Right cardiac atrium (tissue), 5 donors: ENCODE results near the gene B4GALNT4. TPM values are rescaled to one million over a fixed set of nuclear protein-coding genes. Genes with fewer than 3 reads are reported as not detected.
"Not testable (repeated sequence)": the region's sequence is repeated elsewhere in the genome, so short reads cannot be mapped to it uniquely, and the experiment has no call there.

Experiments
- ATAC-seq, 2 donors: fragments of 200-7000 bp; cut with Tn5 transposase; one replicate each; pipeline versions ENCODE4 v1.8.0 to v1.9.1; 2020; ENCODE audit warnings: moderate library complexity in 2 of 2, mild to moderate bottlenecking in 1 of 2
- DNase-seq, 3 donors: peaks; one replicate each; pipeline ENCODE4 v3.0.0-alpha.2; 2020
- H3K27ac ChIP-seq: one replicate; pipeline ENCODE4 v1.5.1; 2013; ENCODE audit warnings: mild to moderate bottlenecking, low read length, control low read depth, moderate library complexity
- H3K27me3 ChIP-seq: one replicate; pipeline ENCODE4 v1.6.1; 2013; ENCODE audit not compliant: control insufficient read depth, insufficient read depth
- H3K4me1 ChIP-seq: one replicate; pipeline ENCODE4 v1.6.1; 2013; ENCODE audit warnings: low read length; ENCODE audit not compliant: control insufficient read depth, insufficient read depth
- H3K4me3 ChIP-seq: one replicate; pipeline ENCODE4 v1.5.1; 2013; ENCODE audit warnings: low read length, control low read depth
- H3K9me3 ChIP-seq: one replicate; pipeline ENCODE4 v1.6.1; 2013; ENCODE audit warnings: low read length; ENCODE audit not compliant: control insufficient read depth
- WGBS: extraction: QIAGEN DNeasy Blood & Tissue Kit; methylation state at CpG from one replicate; pipeline ENCODE4 v1.1.7; 2013; 5-methylcytosine and 5-hydroxymethylcytosine counted together
- intact Hi-C, 4 donors: fragments of 100-400 bp; cut with DNase I; formaldehyde crosslinking; loops; one replicate each; pipeline versions ENCODE4 v1.11.0 to v1.14.0; 2022 to 2023
- polyA plus RNA-seq: library from polyadenylated mRNA; stranded (reverse); fragments of 200-250 nt; gene quantifications from one replicate; pipeline ENCODE4 v1.2.3, GENCODE V29; 2013
- total RNA-seq, 4 donors: library from RNA; stranded (reverse); fragmentation: NEBNext Ultra II Directional; extraction: Animal tissue kit (Norgen Biotek cat#: 25700); gene quantifications; one replicate each; pipeline ENCODE4 v1.2.1, GENCODE V29; 2021
- donor health status: healthy with polysubstance abuse.
- donor health status: DM: no; HTN: yes; CAD: no.
- donor health status: DM: no; HTN: no; CAD: no.
- donor health status: DM: no; HTN: yes; CAD: no; lungs with severe emphysema.
- donor health status: DM: yes; HTN: yes; CAD: no.

B4GALNT4 gene
- total and polyA plus RNA-seq, 5 donors: 1.0 to 2.5 (median 1.4) TPM

DNA sequence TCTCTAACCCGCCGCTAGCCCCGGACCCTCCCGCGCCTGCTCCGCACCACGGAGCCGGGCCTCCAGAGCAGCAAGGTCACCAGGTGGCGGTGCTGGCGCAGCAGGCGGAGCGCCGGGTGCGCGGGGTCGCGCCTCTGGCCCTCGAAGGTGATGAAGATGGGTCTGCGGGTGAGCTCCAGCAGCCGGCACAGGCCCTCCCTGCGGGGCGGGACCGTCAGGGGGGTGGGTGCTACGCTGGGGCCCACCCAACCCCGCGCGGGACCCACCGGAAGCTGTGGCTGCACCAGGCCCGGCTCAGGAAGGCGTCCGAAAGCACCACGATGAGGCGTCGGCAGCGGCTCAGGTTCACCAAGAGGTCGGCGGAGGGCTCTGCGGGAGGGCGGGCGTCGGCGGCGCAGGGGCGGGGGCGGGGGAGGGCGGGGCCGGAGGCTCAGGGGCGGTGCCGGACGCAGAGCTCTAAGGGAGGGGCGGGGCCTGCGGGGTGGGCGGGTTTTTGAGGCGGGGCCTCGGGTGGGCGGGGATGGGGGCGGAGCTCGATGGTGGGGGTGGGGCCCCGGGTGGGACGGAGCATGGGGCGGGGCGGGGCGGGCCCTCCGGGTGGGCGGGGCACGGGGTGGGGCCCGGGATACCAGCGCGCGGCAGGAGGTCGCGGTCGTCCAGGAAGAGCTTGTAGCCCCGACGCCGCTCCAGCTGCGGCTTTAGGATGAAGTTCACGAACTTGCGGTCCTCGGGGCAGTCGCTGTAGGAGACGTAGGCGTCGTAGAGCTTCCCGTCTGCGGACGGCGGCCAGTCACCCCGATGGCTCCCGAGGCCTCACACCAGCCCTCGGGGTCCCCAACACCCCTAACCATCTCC lies 37.7 kb downstream of the B4GALNT4 start:
- H3K27me3 ChIP-seq: no peaks in the 10 kb centered on the region
- 7% methylated on average over 88 of the region's 91 CpGs for WGBS
- DNase-seq: peak; percentile 89 to 95 (median 95)
- peak overlapping the region; percentile 48 for H3K27ac ChIP-seq
- H3K4me1 ChIP-seq: no peaks in the 10 kb centered on the region
- peak; percentile 78 to 83 for ATAC-seq
- peak overlapping the region; percentile 64 for H3K4me3 ChIP-seq
- intact Hi-C loops: no loop called here
- H3K9me3 ChIP-seq: no peaks in the 10 kb centered on the region

DNA sequence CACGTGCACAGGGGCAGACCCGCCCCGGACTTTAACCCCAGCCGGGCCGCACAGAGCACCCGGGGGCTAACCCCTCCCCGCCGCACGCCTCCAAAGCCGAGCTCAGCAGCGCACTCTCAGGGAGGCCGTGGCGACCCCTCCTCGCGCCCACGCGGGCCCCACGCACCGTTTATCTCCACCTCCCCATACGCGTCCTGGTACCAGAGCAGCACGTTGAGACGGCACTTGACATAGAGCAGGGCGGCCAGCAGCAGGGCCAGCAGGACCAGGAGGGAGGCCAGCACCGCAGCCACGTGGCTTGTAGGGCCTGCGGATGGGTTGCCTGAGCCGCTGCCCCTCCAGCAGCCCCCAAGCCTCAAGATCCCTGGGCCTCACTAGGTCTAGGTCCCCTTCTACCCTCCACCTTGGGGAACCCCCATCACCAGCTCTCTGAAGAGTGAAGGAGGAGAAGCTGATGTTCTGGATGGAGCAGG lies 38.4 kb downstream of the B4GALNT4 start:
- DNase-seq (peak in 1 of 3 donors; percentile 69), ATAC-seq (no peak)
- intact Hi-C loops: no loop called here
- no peaks in the 10 kb centered on the region for H3K27me3 ChIP-seq
- H3K9me3 ChIP-seq: no peaks in the 10 kb centered on the region
- H3K4me1 ChIP-seq: no peaks in the 10 kb centered on the region
- H3K27ac ChIP-seq: no peak overlapping the region
- 73% methylated on average over 28 of the region's 28 CpGs for WGBS
- no peak overlapping the region for H3K4me3 ChIP-seq

DNA sequence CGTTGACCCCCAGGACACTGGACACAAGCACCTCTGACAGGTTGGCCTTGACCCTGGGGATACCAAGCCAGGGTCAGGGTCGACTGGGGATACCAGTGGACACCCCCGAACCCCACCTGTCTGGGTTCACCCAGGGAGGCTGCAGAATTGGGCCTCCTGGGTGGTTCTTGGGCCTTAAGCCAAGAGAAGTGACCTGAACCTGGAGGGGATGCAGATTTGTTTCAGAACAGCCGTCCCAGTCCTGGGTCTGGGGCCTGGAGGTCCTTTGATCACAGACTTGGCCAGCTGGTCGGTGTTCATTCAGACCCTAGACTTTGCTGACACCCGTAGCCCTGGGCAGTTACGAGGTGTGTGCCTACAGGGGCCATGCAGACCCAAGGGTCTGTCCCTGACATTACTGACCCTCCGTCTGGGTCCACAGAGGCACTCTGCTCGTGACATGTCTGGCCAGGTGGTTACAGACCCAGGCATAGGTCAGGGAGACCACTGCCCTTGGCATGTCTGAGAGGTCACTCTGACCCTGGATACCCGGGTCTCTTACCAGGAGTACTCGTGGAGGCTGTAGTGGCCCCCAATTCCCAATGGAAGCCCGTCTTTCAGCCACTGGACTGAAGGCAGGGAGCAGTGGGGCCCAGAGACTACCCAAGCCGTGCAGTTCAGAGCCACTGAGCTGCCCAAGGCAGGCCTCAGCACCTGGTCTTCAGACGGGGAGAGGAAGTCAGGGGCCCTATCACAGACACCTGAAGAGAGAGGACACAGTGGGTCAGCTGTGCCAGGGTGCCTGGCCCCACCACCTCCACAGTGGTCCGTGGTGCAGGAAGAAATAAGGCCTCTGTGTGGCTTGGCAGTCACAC lies 39.1 kb downstream of the B4GALNT4 start:
- intact Hi-C loops: no loop called here

DNA sequence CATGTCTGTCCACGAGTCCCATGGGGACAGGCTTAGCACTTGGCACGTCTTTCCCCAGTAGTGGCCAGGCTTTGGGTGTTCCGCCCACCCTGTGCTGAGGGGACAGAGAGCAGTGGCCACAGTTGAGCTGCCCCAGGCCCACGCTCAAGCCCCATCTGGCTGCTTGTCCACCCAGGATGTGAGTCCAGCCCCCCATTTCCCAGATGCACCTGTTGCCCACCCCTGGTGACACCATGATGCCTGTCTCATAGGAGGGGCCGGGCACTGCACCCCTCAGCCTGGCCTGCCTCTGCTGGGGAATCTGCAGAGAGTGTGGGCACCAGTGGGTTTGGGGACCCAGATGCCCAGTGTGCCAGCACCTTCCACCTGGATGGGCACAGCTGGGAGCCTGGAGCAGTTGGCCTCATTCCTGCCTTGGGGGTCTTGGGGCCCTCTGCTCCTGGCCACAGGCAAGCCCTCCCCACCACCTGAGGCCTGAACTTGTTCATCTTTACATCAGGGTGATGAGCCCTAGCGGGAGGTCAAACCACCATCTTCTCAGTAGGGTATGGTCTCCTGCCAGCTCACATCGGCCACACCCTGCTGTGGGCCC lies 39.8 kb downstream of the B4GALNT4 start:
- Histone ChIP-seq H3K4me3 (no peak overlapping the region), H3K27ac (no peak overlapping the region), H3K9me3 (no peaks in the 10 kb centered on the region), H3K4me1 (no peaks in the 10 kb centered on the region), H3K27me3 (no peaks in the 10 kb centered on the region)
- 81% methylated on average over 7 of the region's 7 CpGs for WGBS
- intact Hi-C loops: no loop called here
- DNase-seq (peak in 2 of 3 donors; percentile 52 to 56), ATAC-seq (no peak)

More for the DNA sequence above, 39.1 kb downstream of the B4GALNT4 start:
- H3K27ac ChIP-seq: no peak overlapping the region
- DNase-seq: peak in 2 of 3 donors; percentile 65 to 67
- H3K27me3 ChIP-seq: no peaks in the 10 kb centered on the region
- no peaks in the 10 kb centered on the region for H3K9me3 ChIP-seq
- WGBS: 89% methylated on average over 15 of the region's 15 CpGs
- ATAC-seq: no peak
- no peak overlapping the region for H3K4me3 ChIP-seq
- no peaks in the 10 kb centered on the region for H3K4me1 ChIP-seq

DNA sequence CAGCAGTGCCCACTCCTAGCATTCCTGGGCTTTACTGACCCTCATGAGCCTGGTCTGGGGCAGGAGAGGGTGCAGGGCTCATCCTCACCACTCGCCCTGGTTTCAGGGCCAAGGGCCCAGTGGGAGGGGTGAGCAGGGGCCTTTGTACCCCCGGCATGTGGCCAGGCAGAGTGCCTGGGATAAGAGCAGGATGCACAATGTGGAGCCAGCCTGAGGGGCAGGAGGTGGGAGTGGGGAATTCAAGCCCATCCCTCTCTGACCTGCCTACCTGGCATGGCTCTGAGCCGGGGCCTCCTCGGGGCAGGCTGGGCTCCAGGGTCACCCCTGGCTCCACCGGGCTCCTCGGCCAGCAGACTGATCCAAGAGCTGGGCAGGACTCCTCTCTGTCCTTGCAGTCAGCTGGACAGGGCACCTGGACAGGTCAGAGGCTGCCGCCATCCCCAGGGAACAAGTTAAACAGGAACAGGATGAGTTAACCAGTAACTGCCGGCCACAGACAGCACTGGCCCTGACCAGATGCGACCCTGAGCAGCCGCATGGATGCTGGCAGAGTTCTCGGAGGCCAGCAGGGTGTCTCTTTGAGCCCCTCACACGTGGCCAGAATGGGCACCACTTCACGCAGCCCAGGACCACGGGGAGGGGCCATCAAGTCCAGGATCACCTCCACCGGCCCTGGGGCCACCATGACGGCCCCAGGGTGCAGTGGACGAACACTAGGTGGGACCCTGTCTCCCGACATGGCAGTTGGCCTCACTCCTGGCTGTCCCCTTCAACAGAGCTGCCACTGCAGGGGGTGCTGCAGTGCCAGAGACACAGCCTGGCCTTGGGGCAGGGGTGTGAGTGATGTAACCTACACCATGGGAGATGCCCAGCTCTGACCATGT lies 40.5 kb downstream of the B4GALNT4 start:
- Histone ChIP-seq H3K27me3 (no peaks in the 10 kb centered on the region), H3K4me3 (no peak overlapping the region), H3K4me1 (no peaks in the 10 kb centered on the region), H3K9me3 (no peaks in the 10 kb centered on the region), H3K27ac (no peak overlapping the region)
- DNase-seq (peak in 2 of 3 donors; percentile 45 to 57), ATAC-seq (no peak)
- 71% methylated on average over 18 of the region's 18 CpGs for WGBS
- intact Hi-C loops: no loop called here

DNA sequence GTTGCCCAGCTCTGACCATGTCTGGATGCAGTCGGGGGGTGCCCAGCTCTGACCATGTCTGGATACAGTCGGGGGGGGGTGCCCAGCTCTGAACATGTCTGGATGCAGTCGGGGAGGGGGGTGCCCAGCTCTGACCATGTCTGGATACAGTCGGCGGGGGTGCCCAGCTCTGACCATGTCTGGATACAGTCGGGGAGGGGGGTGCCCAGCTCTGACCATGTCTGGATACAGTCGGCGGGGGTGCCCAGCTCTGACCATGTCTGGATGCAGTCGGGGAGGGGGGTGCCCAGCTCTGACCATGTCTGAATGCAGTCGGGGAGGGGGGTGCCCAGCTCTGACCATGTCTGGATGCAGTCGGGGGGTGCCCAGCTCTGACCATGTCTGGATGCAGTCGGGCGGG lies 41.4 kb downstream of the B4GALNT4 start:
- DNase-seq: peak in 2 of 3 donors; percentile 18 to 58
- intact Hi-C loops, H3K27me3 ChIP-seq: not testable (repeated sequence)

DNA sequence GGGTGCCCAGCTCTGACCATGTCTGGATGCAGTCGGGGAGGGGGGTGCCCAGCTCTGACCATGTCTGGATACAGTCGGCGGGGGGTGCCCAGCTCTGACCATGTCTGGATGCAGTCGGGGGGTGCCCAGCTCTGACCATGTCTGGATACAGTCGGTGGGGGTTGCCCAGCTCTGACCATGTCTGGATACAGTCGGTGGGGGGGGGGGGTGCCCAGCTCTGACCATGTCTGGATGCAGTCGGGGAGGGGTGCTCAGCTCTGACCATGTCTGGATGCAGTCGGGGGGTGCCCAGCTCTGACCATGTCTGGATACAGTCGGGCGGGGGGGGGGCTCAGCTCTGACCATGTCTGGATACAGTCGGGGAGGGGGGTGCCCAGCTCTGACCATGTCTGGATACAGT lies 42.2 kb downstream of the B4GALNT4 start:
- DNase-seq: peak in 2 of 3 donors; percentile 20 to 49
- H3K9me3 ChIP-seq, H3K4me1 ChIP-seq, H3K27me3 ChIP-seq, ATAC-seq, H3K4me3 ChIP-seq, H3K27ac ChIP-seq, intact Hi-C loops: not testable (repeated sequence)
- WGBS: 80% methylated on average over 8 of the region's 11 CpGs

More for the DNA sequence above, 41.4 kb downstream of the B4GALNT4 start:
- not testable (repeated sequence) for H3K4me3 ChIP-seq, ATAC-seq, H3K27ac ChIP-seq, H3K4me1 ChIP-seq, H3K9me3 ChIP-seq
- WGBS: 90% methylated on average over 13 of the region's 13 CpGs

DNA sequence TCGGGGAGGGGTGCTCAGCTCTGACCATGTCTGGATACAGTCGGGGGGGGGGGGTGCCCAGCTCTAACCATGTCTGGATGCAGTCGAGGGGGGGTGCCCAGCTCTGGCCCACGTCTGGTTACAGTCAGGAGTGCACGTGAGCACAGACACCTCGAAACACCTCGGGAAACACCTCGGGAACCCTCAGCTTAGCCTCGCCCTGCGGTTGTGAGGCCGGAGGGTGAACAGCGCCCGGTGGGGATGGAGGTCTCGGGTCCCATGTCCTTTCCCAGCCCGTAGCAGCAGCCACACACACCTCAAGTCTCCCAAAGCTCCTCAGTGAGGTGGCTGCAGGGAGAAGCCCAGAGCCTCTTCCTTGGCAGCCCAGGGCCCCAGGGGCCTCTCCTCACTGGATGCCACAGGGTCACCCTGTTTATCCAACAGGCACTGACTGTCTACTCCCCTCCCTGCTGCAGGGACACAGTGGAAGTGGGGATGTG lies 43.4 kb downstream of the B4GALNT4 start:
- no peaks in the 10 kb centered on the region for H3K27me3 ChIP-seq
- H3K4me3 ChIP-seq: no peak overlapping the region
- H3K9me3 ChIP-seq: no peaks in the 10 kb centered on the region
- ATAC-seq (no peak), DNase-seq (peak in 2 of 3 donors; percentile 26 to 41)
- intact Hi-C loops: no loop called here
- no peak overlapping the region for H3K27ac ChIP-seq
- no peaks in the 10 kb centered on the region for H3K4me1 ChIP-seq
- WGBS: 82% methylated on average over 14 of the region's 15 CpGs

DNA sequence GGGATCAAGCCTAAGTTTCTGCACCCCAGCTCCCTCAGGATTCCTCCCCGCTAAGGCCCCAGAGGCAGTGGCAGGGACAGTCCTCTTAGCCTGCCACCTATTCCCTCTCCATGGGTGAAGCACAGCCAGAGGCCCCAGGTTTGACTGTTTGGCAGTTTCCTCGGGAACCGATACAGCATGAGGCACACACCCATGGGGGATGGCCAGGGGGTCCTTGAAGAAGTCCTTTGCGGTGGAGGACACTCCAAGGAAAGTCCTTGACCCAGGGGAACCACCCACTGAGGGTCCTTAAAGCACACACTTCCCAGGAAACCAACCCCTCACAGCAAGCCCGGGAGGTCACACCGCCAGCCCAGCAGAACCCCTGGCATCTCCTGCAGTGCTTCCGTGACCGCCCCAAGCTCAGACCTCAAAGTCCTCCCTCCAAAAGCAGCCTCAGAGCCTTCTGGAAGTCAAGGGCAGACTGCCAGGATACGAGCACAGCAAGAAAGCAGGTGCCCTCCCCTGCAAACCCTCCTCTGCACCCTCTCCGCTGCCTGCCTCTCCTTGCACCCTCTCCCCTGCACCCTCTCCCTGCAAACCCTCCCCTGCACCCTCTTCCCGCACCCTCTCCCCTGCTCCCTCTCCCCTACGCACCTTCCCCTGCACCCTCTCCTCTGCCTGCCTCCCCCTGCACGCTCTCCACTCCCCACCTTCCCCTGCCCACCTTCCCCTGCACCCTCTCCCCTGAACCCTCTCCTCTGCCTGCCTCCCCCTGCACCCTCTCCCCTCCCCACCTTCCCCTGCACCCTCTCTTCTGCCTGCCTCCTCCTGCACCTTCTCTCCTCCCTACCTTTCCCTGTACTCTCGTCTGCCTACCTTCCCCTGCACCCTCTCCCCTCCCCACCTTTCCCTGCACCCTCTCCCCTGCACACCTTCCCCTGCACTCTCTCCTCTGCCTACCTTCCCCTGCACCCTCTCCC lies 44.1 kb downstream of the B4GALNT4 start:
- 49% methylated on average over 13 of the region's 14 CpGs for WGBS
- intact Hi-C loops: no loop called here
- ATAC-seq (no peak), DNase-seq (peak in 2 of 3 donors; percentile 37 to 38)
- H3K27ac ChIP-seq: no peak overlapping the region
- H3K4me1 ChIP-seq: no peaks in the 10 kb centered on the region
- no peaks in the 10 kb centered on the region for H3K9me3 ChIP-seq
- no peaks in the 10 kb centered on the region for H3K27me3 ChIP-seq
- no peak overlapping the region for H3K4me3 ChIP-seq
